PC-3 (cell line): Measurements from ENCODE around the gene PRM1.

Experiments
- EZH2 ChIP-seq: fragments of 300-600 bp; sonication (generic); IDR thresholded peaks from one replicate; pipeline ENCODE4 v1.6.1; 2017; ENCODE audit warnings: antibody characterized with exemption, mild to moderate bottlenecking, low read length; ENCODE audit not compliant: unreplicated experiment
- EZH2phosphoT487 ChIP-seq: fragments of 300-600 bp; sonication (generic); IDR thresholded peaks from 2 replicates; pipeline ENCODE4 v1.6.1; 2018; ENCODE audit warnings: mild to moderate bottlenecking, antibody characterized with exemption, low read length, borderline replicate concordance
- TF ChIP-seq, protein P1 (sequence below): fragments of 300-600 bp; sonication (generic); conservative IDR thresholded peaks from 2 replicates; pipeline ENCODE4 v1.5.1; 2017; ENCODE audit warnings: antibody characterized with exemption, low read depth, mild to moderate bottlenecking, low read length

DNA sequence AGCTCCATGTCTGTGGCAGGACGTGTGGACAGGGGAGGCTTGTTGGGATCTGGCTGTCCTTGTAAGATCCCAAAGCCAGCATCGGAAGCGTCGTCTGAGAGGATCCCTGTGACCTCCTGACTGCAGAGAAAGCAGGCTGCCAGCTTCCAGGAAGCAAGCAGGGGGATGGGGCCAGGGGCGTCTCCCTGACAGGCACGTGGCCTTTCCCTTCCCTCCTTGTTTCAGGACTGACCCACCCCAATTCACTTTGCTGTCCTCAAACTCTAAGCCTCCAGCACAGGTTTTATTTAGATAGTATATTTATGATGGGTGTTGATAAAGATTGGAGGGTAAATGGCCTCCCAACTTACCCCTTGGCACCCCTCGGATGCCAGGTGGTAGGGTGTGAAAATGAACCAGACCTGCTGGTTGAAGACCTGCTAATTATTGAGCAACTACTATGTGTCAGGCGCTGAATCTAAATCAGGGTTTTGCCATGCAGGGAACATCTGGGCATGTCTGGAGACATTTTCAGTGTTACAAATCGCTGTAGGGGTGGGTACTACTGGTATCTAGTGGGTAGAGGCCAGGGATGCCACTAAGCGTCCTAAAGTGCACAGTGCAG lies 49.7 kb downstream of the PRM1 start:
- TF ChIP-seq, protein P1, sequence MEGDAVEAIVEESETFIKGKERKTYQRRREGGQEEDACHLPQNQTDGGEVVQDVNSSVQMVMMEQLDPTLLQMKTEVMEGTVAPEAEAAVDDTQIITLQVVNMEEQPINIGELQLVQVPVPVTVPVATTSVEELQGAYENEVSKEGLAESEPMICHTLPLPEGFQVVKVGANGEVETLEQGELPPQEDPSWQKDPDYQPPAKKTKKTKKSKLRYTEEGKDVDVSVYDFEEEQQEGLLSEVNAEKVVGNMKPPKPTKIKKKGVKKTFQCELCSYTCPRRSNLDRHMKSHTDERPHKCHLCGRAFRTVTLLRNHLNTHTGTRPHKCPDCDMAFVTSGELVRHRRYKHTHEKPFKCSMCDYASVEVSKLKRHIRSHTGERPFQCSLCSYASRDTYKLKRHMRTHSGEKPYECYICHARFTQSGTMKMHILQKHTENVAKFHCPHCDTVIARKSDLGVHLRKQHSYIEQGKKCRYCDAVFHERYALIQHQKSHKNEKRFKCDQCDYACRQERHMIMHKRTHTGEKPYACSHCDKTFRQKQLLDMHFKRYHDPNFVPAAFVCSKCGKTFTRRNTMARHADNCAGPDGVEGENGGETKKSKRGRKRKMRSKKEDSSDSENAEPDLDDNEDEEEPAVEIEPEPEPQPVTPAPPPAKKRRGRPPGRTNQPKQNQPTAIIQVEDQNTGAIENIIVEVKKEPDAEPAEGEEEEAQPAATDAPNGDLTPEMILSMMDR: no peak
- no peak for TF ChIP-seq EZH2
- TF ChIP-seq EZH2phosphoT487: no peak
